Stimulated activated CD8-positive, alpha-beta memory T cell treated with anti-CD3 and anti-CD28 coated beads, Interleukin-15, amount 100 ng/mL, for 48 hours (primary cell): ENCODE measurements around the gene USP1.

ENCODE experiments used
- DNase-seq, 2 donors: peaks; one replicate each; pipeline ENCODE4 v3.0.0-alpha.2; 2020; ENCODE audit warnings: low read depth in 2 of 2

USP1 gene

GRCh38 chr1:62484824-62485468 is 48.1 kb downstream of the USP1 start:
- no peak for DNase-seq

DNA sequence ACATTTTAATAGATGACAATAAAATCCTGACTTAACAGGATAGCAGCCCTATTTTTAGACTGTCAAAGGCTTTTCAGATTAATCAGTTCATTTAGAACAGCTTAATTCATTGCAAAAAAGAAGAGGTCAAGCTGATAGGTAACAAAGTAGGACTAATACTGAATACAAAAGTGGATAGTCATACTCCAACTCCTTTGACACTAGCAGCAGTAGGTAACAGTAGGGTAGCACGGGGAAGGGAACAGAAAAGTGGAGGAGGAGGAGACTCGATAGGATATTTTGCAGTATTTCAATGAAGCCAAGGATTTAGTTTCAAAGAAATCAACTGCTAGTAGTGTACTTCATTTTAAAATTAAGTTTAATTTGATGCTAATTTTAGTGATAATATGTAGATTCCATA is 51.1 kb downstream of the USP1 start:
- no peak for DNase-seq

DNA sequence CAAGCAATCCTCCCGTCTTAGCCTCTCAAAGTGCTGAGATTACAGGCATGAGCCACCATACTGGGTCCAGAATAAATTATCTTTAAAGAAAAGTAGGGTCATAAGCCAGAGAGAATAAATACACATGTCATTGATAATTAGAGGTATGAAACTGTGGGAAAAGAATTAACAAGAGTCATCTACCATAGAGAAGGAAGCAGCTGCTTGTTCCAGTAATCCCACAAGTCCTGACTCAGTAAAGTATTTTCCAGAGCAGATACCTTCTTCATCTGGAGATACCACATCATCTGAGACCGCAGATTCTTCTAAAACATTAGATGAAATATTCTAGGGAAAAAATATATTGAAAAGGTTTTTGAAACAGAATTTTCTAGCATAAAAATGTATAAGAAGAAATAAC is 55.7 kb downstream of the USP1 start:
- no peak for DNase-seq

DNA sequence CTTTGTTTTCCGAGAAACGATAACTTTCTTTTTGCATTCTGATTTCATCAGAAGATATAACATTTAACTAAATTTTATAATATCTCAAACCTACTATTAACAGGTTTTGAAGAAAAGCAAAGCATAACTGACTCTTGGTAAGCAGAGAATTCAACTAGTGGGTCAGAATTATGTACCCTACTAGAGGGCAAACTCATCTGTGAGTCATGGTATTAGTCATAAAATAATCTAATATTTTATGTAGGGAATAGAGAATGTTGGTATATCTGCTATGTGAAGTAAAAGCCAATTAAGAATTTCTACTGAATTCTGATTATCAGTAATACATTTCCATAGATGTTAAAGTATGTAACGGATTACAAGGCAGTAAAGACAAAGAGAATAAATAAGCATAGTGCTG is 56.8 kb downstream of the USP1 start:
- DNase-seq, result no peak

DNA sequence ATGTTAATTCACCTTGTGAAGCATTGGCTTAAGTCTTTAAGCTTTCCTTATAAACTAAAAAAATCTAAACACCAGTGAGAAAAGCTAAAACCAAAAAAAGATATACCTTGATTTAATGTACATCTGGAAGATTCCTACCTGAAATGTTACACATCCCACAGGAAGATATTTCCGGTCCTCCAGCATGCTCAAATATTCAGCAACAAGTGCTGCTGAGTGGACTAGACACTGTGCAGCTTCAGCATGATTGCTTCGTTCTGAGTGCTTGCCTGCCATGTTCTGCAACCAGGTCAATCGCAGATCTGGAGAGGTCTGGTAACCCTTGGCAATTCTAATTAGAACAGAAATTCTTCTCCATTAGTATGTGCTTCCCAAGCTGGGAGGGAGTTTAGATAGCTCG is 57.3 kb downstream of the USP1 start:
- DNase-seq, result no peak

DNA sequence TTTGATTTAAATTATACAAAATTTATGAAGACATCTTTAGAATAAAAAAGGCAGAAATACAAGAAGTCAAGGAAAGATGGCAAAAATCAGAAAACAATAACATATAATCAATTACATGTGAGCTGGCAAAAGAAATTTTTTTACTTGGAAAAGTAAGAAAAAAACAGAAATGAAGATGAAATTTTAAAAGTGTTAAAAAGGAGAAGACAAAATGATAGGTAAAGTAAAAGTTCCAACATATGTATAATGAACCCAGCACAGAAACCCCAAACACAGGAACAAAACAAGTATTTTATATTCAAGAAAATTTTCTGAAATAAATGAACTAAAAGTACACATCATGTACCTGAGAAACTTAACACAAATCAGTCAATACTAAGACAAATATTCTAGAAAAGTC is 63.4 kb downstream of the USP1 start:
- DNase-seq, result no peak
